Measurements from ENCODE around the gene RHO.

RHO gene

DNA sequence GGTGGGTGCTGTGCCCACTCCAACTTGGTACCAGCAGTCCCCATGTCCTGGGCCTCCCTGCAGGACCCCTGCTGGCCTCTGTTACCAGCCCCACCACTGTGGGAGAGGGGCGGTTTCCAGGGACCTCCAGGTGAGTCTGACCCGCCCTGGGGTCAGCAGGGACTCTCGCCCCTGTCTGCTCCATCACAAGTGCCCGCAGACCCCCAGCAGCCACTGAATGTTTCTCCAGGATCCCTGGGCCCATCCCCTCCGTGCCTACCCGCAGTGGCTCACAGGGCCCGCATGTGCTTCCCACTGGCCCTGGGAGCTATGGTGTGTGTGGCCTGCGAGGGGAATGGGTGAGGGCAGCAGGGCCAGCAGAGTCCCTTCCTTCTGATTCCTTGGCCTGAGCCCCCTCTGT lies 9.9 kb upstream of the RHO start:
- in situ Hi-C loops (cut with HindIII; ENCODE audit: low sequenced_read_pairs), result no loop called here

DNA sequence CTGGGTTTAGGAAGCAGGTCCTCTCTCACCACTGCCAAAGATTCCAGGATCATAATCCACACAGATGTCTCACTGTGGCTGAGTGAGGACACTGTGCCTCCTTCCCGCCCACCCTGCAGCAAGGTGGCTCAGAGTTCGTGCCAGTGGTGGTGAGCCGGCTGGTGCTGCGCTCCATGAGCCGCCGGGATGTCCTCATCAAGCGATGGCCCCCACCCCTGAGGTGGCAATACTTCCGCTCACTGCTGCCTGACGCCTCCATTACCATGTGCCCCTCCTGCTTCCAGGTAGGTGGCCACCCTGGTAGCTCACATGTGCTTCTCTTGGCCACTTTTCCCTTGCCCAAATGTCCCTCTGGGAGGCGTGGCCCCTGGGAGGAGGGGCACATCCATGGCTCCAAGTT lies 9.0 kb upstream of the RHO start:
- in situ Hi-C loops (cut with HindIII; ENCODE audit: low sequenced_read_pairs), result no loop called here

DNA sequence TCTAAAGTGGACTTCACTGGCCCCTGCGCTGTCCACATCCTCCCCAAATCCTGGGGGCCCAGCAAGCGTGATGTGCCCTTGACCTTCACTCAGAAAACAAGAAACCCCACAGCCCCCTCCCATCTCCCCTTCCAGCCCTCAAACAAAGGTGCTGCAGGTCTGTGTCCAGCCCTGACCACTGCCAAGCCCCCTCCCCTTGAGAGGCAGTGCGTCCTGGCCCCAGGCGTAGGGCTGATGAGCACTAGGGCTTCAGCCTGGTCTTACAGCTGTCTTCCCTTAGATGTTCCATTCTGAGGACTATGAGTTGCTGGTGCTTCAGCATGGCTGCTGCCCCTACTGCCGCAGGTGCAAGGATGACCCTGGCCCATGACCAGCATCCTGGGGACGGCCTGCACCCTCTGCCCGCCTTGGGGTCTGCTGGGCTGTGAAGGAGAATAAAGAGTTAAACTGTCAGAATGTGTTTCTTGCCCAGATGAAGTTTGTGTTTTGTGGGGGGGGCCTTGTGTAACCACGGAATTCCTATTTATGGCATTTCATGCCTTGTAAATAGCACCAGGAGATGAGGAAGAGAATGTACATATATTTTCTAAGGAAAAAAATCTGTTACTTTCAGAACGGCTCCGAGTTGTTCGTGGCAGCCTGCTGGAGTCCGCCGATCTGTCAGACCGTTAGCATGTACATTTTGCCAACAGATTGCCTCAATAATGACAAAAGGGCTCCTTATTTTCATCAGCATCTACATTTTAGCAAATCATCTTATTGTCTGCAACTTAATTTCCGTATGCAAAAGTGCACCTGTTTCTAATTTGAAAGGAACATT lies 8.3 kb upstream of the RHO start:
- in situ Hi-C loops (cut with HindIII; ENCODE audit: low sequenced_read_pairs), result no loop called here

DNA sequence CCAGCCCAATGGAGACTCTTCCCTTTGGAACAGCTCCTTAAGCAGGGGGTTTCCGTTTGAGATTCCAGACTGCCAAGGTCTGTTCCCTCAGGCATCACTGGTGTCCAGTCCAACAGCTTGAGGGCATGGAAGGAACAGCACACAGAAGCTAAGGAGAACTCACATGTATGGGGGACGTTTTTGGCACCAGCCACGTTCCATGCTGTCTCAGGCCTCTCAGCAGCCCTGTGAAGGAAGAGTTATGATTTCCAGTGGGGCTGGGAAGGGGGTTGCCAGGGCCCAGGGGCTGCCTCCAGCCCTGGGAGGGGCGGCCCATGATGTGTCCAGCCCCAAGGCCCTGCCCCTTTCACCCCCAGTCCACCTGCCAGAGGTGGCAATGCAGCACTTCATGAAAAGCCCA lies 7.5 kb upstream of the RHO start:
- in situ Hi-C loops (cut with HindIII; ENCODE audit: low sequenced_read_pairs), result no loop called here

DNA sequence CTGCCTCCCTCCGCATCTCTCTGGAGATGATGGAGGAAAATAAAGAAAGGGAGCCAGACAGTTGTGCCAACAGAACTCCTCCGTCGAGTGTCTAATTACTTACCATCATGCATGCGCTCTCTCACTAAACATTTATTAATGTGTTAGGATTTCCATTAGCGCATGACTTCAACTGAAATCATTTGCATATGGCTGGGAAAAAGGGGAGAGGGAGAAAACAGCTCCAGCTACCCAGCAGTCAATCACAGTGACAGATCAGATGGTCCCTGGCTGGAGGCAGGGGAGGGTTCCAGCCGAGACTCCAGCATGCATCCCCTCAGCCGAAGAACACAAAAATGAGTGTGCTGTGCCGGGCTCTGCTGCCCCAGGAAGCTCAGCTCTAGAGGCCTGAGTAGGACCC lies 6.8 kb upstream of the RHO start:
- in situ Hi-C loops (cut with HindIII; ENCODE audit: low sequenced_read_pairs), result no loop called here

DNA sequence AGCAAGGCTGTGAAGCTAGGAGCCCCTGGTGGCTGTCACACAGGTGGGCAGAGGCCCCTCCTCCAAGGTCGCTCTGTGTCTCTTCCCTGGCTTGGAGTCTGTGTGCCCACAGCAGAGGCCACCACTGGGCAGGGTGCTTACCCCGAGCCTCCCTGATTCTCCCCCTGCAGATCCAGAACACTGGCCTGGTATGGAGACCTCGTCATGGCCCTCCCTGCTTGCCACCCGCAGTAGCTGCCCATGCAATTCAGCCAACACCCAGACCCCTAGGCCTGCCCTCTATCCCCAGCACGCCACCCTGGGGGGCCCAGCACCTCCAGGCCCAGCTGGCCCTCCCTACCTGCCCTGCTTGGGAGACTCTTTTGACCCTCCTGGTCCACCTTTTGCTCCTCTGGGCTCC lies 5.5 kb upstream of the RHO start:
- in situ Hi-C loops (cut with HindIII; ENCODE audit: low sequenced_read_pairs), result no loop called here

DNA sequence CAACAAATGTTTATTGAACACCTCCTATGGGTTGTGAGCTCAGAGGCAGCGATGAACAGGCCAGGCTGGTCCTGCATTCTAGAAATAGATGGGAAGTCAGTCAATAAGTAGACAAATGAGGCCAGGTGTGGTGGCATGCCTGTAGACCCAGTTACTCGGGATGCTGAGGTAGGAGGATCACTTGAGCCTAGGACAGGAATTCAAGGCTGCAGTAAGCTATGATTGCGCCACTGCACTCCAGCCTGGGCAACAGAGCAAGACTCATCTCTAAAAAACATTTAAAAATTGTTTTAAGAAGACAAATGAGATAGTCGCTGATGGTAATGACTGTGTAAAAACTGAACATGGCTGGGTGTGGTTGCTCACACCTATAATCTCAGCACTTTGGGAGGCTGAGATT lies 4.4 kb upstream of the RHO start:
- in situ Hi-C loops (cut with HindIII; ENCODE audit: low sequenced_read_pairs), result no loop called here

DNA sequence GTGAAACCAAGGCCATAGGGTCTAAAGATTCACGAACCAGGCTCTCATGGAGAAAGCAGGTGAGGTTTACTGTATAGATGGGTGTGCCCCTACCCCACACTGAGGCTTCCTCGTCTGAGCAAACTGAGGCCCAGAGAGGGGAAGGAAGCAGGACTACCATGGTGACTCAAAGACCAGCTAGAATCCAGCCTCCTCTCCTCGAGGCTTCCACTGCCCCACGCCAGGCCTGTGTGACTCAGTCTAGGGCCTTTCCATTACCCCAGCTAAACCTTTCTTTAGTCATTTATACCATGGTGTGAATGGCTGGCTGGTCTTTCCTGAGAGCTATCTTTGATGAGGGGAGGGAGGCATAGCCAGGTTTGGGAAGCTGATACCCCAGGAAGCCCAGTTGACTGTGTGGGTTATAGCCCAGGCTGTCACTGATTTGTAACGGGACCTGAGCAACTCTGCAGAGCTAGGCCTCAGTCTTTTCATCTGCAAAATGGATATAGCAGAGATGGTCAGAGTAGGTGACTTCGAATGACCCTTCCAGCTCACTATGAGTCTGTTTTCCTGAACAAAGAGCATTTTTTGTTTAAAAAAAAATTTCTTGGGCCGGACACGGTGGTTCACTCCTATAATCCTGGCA lies 3.0 kb upstream of the RHO start:
- in situ Hi-C loops (cut with HindIII; ENCODE audit: low sequenced_read_pairs), result no loop called here

DNA sequence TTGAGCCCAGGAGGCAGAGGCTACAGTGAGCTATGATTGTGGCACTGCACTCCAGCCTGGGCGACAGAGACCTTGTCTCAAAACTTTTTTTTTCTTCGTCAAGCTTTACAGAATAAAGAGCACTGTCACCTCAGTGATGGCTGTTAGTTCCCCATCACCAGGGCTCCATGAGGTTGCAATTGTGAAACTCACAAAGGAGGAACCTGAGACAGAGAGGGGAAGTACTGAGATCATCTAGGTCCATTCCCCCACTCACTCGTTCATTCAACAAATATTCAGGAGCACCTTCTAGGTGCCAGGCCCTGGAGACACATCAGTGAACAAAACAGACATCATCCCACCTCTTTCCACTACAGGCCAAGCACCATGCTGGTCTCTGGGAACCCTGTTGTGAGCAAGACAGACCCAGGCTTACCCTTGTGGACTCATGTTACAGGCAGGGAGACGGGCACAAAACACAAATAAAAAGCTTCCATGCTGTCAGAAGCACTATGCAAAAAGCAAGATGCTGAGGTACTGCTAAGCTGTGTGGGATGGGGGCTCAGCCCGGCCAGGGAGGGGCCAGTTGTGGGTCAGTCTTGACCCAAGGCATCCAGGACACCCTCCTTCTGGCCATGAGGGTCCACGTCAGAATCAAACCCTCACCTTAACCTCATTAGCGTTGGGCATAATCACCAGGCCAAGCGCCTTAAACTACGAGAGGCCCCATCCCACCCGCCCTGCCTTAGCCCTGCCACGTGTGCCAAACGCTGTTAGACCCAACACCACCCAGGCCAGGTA lies 2.1 kb upstream of the RHO start:
- in situ Hi-C loops (cut with HindIII; ENCODE audit: low sequenced_read_pairs), result no loop called here

DNA sequence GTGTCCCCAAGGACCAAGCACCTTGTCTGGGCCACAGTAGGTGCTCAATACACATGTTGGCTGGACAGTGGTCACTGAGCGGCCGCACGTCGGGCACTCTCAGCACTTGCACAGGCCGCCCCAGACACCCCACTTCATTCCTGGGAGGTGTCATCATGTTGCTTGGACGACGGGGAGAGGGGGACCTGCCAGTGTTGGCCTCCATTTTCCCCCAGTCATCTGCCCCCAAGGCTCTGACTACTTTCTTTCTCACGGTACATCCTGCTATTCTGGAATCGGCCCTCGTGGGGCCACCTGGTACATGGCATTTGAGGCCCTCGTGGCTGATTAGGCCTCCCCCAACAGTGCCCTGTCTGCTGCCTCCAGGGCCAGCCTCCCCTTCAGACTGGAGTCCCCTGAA lies 1.2 kb upstream of the RHO start:
- in situ Hi-C loops (cut with HindIII; ENCODE audit: low sequenced_read_pairs), result no loop called here

DNA sequence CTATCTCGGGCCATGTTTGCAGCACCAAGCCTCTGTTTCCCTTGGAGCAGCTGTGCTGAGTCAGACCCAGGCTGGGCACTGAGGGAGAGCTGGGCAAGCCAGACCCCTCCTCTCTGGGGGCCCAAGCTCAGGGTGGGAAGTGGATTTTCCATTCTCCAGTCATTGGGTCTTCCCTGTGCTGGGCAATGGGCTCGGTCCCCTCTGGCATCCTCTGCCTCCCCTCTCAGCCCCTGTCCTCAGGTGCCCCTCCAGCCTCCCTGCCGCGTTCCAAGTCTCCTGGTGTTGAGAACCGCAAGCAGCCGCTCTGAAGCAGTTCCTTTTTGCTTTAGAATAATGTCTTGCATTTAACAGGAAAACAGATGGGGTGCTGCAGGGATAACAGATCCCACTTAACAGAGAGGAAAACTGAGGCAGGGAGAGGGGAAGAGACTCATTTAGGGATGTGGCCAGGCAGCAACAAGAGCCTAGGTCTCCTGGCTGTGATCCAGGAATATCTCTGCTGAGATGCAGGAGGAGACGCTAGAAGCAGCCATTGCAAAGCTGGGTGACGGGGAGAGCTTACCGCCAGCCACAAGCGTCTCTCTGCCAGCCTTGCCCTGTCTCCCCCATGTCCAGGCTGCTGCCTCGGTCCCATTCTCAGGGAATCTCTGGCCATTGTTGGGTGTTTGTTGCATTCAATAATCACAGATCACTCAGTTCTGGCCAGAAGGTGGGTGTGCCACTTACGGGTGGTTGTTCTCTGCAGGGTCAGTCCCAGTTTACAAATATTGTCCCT lies 1.2 kb downstream of the RHO start:
- in situ Hi-C loops (cut with HindIII; ENCODE audit: low sequenced_read_pairs), result no loop called here

DNA sequence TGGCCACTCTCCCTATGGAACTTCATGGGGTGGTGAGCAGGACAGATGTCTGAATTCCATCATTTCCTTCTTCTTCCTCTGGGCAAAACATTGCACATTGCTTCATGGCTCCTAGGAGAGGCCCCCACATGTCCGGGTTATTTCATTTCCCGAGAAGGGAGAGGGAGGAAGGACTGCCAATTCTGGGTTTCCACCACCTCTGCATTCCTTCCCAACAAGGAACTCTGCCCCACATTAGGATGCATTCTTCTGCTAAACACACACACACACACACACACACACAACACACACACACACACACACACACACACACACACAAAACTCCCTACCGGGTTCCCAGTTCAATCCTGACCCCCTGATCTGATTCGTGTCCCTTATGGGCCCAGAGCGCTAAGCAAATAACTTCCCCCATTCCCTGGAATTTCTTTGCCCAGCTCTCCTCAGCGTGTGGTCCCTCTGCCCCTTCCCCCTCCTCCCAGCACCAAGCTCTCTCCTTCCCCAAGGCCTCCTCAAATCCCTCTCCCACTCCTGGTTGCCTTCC lies 1.9 kb downstream of the RHO start:
- in situ Hi-C loops (cut with HindIII; ENCODE audit: low sequenced_read_pairs), result no loop called here

DNA sequence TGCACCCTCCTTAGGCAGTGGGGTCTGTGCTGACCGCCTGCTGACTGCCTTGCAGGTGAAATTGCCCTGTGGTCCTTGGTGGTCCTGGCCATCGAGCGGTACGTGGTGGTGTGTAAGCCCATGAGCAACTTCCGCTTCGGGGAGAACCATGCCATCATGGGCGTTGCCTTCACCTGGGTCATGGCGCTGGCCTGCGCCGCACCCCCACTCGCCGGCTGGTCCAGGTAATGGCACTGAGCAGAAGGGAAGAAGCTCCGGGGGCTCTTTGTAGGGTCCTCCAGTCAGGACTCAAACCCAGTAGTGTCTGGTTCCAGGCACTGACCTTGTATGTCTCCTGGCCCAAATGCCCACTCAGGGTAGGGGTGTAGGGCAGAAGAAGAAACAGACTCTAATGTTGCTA lies 2.4 kb downstream of the RHO start:
- in situ Hi-C loops (cut with HindIII; ENCODE audit: low sequenced_read_pairs), result no loop called here

DNA sequence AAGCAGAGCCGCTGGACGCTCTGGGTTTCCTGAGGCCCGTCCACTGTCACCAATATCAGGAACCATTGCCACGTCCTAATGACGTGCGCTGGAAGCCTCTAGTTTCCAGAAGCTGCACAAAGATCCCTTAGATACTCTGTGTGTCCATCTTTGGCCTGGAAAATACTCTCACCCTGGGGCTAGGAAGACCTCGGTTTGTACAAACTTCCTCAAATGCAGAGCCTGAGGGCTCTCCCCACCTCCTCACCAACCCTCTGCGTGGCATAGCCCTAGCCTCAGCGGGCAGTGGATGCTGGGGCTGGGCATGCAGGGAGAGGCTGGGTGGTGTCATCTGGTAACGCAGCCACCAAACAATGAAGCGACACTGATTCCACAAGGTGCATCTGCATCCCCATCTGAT lies 3.3 kb downstream of the RHO start:
- in situ Hi-C loops (cut with HindIII; ENCODE audit: low sequenced_read_pairs), result no loop called here

DNA sequence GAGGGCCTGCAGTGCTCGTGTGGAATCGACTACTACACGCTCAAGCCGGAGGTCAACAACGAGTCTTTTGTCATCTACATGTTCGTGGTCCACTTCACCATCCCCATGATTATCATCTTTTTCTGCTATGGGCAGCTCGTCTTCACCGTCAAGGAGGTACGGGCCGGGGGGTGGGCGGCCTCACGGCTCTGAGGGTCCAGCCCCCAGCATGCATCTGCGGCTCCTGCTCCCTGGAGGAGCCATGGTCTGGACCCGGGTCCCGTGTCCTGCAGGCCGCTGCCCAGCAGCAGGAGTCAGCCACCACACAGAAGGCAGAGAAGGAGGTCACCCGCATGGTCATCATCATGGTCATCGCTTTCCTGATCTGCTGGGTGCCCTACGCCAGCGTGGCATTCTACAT lies 3.8 kb downstream of the RHO start:
- in situ Hi-C loops (cut with HindIII; ENCODE audit: low sequenced_read_pairs), result no loop called here

DNA sequence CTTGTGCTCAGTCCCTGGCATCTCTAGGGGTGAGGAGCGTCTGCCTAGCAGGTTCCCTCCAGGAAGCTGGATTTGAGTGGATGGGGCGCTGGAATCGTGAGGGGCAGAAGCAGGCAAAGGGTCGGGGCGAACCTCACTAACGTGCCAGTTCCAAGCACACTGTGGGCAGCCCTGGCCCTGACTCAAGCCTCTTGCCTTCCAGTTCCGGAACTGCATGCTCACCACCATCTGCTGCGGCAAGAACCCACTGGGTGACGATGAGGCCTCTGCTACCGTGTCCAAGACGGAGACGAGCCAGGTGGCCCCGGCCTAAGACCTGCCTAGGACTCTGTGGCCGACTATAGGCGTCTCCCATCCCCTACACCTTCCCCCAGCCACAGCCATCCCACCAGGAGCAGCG lies 5.0 kb downstream of the RHO start:
- in situ Hi-C loops (cut with HindIII; ENCODE audit: low sequenced_read_pairs), result no loop called here

DNA sequence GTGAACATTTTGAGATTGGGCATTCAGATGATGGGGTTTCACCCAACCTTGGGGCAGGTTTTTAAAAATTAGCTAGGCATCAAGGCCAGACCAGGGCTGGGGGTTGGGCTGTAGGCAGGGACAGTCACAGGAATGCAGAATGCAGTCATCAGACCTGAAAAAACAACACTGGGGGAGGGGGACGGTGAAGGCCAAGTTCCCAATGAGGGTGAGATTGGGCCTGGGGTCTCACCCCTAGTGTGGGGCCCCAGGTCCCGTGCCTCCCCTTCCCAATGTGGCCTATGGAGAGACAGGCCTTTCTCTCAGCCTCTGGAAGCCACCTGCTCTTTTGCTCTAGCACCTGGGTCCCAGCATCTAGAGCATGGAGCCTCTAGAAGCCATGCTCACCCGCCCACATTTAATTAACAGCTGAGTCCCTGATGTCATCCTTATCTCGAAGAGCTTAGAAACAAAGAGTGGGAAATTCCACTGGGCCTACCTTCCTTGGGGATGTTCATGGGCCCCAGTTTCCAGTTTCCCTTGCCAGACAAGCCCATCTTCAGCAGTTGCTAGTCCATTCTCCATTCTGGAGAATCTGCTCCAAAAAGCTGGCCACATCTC lies 6.1 kb downstream of the RHO start:
- in situ Hi-C loops (cut with HindIII; ENCODE audit: low sequenced_read_pairs), result no loop called here

DNA sequence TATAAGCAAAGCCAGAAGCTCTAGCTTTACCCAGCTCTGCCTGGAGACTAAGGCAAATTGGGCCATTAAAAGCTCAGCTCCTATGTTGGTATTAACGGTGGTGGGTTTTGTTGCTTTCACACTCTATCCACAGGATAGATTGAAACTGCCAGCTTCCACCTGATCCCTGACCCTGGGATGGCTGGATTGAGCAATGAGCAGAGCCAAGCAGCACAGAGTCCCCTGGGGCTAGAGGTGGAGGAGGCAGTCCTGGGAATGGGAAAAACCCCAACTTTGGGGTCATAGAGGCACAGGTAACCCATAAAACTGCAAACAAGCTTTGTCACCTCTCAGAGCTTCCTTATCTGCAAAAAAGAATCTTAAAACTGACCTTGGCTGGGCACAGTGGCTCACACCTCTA lies 6.6 kb downstream of the RHO start:
- in situ Hi-C loops (cut with HindIII; ENCODE audit: low sequenced_read_pairs), result no loop called here

DNA sequence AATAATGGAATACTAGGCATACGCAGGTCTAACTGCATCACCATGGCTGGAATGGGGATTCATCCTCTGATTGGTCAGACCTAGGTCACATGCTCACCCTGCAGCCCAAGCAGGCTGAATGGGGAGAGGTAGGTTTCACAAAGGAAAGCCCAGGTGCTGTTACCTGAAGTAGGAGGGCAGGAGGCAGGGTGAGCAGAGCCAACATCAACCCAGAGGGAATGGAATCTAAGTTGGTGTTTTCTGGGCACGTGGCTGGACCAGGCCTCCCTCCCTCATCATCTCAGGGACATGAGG lies 7.9 kb downstream of the RHO start:
- in situ Hi-C loops (cut with HindIII; ENCODE audit: low sequenced_read_pairs), result no loop called here

DNA sequence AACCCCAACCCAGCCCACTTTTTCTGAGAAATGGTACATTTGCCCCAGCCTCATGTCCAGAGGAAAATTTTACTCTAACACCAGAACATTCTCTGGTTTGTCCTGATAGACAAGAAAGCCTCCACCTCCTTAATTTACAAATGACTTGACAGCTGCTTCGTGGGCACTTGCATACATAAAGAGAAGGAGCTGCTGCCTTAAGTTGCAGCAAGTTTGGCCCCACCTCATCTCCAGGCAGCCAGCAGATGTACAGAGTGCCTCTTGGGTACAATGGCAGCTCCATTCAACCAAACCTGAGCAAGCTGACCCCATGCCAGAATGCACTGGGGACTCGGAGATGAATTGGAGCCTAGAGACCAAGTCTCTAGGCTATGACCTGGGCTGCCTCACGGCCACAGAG lies 8.4 kb downstream of the RHO start:
- in situ Hi-C loops (cut with HindIII; ENCODE audit: low sequenced_read_pairs), result no loop called here

DNA sequence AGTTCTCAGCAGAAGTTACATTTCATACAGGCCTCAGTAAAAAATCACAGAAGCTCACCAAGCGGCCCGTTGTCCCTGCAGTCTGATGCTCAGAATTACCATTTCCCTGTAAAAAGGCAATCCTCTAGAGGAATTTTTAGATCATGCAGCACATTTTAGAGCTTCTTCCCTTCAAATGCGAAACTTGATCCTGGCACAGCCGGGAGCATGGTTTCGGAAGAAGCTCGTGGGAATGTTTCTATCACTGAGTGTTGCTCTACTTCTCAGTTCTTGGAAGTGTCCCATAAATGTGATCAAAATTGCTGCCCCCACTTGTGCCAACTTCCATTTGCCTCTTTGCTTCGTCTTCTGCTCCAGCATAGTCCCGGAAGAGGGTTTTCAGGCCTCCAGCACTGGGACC lies 10.8 kb downstream of the RHO start:
- in situ Hi-C loops (cut with HindIII; ENCODE audit: low sequenced_read_pairs), result no loop called here

Measured in DLD1 (cell line).